GM10266 (cell line): Measurements from ENCODE around the gene CYP4F3.

ENCODE experiments used
- DNase-seq: peaks from one replicate; pipeline ENCODE4 v3.0.0; 2012; ENCODE audit errors: extremely low spot score
- CTCF ChIP-seq: IDR thresholded peaks from 2 replicates; pipeline ENCODE4 v1.5.1; 2012; ENCODE audit warnings: mild to moderate bottlenecking, low read depth; ENCODE audit not compliant: control insufficient read depth, insufficient read depth; ENCODE audit errors: missing control alignments

Gene CYP4F3

DNA sequence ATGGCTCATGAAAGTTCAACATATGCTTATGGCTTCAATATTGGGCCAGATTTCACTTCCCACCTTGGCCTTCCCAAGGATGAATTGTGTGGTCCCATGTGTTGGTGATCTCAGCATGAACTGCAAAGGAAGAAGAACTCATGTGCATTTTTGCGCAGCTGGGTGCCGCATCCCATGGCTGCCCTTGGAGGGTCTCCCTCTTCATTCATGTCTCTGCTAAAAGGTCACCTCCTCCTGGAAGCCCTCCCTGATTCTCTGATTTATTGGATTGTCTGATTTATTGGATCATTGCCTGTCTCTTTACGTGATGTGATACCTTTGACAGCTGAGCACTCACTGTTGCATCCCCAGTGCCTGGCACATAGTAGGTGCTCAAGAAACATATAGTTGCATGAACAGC is 27.4 kb upstream of the CYP4F3 start:
- TF ChIP-seq CTCF: no peak
- no peak for DNase-seq

- TF ChIP-seq CTCF: no peak
These were observed 26.0 kb upstream of the CYP4F3 start, which contains the start of gene CYP4F8 for GRCh38 chr19:15614507-15615379. Gene CYP4F8, plus strand, starts transcription at chr19:15615218. Its CDS starts 399 bp downstream, at chr19:15615617.

DNA sequence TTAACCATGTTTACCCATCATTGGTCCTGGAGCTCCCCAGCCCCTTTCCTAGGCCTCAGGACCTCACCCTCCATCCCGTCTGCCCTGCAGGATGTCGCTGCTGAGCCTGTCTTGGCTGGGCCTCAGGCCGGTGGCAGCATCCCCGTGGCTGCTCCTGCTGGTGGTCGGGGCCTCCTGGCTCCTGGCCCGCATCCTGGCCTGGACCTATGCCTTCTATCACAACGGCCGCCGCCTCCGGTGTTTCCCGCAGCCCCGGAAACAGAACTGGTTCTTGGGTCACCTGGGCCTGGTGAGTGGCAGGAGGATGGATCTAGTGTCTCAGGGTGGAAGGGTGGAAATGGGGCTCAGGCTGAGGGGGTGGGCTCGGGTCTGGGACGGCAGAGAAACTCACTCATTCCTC is 25.2 kb upstream of the CYP4F3 start:
- TF ChIP-seq CTCF: no peak
- DNase-seq: no peak

More at GRCh38 chr19:15614507-15615379, 26.0 kb upstream of the CYP4F3 start, which contains the start of gene CYP4F8:
- no peak for DNase-seq

- no peak for DNase-seq
- TF ChIP-seq CTCF: no peak
These were observed 24.5 kb upstream of the CYP4F3 start for GRCh38 chr19:15616183-15616582.

GRCh38 chr19:15616627-15617270 is 23.9 kb upstream of the CYP4F3 start:
- no peak for DNase-seq
- no peak for TF ChIP-seq CTCF

DNA sequence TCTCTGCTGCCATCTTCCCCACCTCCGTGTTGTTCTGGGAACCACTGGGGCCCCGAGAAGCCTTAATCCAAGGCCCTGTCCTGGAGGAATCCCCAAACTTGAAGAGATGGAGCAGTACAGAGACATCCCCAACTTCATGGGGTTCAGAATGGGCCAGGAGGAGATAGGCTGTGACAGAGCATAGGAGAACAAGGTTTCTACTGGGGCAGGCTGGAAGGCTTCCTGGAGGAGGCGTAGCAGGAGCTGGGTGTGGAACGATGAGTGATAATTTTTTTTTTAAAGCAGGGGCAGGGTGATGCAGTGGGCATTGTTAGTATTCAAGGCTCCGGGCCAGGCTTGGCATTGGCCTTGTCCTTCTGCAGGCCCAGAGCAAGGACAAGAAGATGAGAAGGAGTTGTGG is 22.4 kb upstream of the CYP4F3 start:
- TF ChIP-seq CTCF: no peak
- no peak for DNase-seq

GRCh38 chr19:15621801-15622200 is 18.9 kb upstream of the CYP4F3 start:
- no peak for DNase-seq
- no peak for TF ChIP-seq CTCF
